HG02763 (cell line): Measurements from ENCODE around the gene OPRL1.

Experiments
- ATAC-seq: cut with Tn5 transposase; IDR thresholded peaks from one replicate; pipeline ENCODE4 v1.9.1; 2021; ENCODE audit warnings: mild to moderate bottlenecking, moderate library complexity; ENCODE audit not compliant: unreplicated experiment

OPRL1 gene

GRCh38 chr20:64042054-64042781 is 37.7 kb upstream of the OPRL1 start:
- ATAC-seq, result no peak

GRCh38 chr20:64043768-64044167 is 36.1 kb upstream of the OPRL1 start:
- ATAC-seq, result no peak

GRCh38 chr20:64044484-64045247 is 35.2 kb upstream of the OPRL1 start:
- no peak for ATAC-seq

DNA sequence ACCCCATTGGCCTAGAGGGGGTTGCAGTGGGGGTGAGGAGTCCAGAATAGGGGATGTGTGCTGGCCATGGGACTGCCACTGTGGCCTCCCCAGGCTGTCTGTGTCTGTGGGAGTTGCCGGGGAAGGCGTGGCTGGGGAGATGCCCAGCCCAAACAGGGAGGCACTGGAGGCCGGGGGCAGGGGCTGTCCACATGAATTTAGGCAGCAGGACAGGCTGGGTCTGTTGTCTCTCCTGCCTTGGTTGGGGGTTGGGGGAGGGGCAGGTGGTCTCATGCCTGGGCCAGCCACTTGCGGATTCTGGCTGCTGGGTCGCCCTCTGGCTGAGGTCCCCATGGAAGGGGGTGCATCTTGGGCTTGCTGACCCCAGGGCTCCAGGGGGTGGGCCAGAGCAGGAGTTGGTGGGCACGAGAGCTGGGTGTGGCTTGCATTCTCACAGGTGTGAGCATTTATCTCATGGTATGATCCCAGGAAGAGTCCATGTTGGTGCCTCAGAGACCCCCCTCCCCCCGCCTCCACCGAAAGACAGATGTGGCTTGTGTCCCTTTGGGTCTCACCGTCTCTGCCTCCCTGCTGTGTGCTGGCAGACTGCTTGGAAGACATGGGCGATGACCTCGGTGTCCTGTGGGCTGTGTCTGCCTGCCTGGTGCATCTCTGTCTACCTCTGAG is 34.4 kb upstream of the OPRL1 start:
- no peak for ATAC-seq

DNA sequence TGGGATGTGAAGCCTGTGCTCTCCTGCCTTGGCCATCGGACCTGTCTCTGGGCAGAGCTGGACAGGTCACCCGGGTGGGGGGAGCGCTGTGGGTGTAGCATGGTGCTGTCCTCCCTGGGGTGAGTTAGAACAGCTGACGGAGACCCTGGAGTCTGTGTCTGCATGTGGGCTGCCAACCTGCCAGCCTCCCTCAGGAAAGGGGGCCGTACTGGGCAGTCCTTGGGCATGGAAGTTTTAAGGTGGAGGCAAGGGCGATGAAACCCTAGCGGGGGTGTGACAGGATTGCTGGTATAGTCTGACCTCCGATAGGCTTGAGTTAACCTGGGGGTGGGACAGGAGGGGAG is 32.9 kb upstream of the OPRL1 start:
- no peak for ATAC-seq

DNA sequence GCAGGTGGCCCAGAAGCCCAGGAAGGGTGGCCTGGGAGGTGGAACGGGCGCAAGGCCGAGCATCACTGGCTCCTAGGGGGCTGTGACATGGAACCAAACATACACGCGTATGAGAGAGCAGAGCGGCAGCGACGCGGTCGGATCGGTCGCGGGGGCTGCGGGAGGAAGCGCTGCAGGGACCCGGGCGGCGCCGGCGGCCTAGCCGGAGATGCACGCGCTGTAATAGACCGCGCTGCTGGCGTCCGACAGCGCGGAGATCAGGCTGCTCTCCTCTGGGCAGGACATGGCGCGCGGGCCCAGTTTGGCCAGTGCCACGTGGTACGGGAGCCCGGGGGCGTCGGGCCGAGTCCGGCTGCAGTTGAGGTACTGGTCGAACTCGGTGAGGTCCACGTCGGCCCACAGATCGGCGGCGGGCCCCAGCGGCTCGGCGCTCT is 31.9 kb upstream of the OPRL1 start:
- no peak for ATAC-seq

DNA sequence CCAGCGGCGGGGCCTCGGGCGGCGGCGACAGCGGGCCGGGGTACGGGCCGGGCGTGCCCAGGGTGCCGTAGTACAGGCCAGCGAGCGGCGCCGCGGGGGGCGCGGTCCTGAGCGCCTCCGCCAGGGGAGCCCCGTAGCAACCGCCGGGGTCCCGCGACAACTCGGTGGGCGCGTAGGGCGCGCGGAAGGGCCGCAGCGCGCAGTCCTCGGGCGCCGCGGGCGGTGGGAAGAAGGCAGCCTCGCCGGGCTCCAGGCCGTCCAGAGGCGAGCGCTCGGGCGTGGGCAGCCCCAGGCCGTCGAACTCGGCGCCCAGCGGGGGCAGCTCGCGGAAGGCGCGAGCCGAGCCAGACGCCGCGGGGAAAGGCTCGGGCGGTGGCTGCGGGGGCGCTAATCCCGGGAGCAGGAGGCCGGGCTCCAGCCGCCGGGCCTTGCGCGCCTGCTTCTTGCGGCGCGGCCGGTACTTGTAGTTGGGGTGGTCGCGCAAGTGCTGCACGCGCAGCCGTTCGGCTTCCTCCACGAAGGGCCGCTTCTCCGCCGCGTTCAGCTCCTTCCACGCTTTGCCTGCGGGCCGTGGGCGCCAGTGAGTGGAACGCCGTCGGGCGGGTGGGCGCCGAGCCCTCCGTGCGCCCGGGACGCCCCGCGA is 31.4 kb upstream of the OPRL1 start:
- ATAC-seq, result no peak

DNA sequence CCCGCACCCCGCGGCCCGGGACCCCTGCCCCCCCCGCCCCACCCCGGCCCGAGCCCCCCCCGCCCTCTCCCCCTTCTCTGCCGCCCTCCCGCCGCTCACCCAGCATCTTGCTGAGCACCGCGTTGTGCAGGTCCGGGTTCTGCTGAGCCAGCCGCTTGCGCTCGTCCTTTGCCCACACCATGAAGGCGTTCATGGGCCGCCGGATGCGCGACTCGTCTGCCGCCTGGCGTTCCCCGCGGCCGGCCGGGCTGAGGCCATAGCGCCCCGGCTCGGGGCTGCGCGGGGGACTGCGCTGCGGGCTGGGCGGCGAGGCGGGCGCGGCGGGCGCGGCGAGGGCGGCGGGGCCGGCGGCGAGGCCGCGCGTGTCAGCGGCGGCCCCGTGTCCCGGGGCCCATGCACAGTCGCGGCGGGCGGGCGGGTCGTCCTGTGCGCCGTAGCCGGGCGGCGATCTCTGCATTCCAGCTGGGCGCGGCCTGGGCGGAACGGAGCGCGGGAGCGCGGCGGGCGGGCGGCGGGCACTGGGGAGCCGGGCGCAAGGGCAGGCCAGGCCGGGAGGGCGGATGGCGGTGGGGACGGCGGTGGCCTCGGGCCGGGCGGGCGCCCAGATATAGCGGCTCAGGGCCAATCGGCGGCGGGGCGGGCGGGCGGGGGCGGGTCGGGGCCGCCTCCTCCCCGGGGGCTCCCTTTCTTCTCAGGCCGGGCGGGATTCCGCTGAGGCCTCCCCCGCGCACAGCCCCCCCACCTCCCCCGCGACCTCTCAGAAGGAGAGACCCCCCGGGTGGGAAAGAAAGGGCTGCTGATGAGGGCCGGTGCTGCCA is 30.6 kb upstream of the OPRL1 start, which contains the start of gene SOX18:
TSS of gene SOX18 (minus strand) at position 580 of the 818 bp plus-strand sequence. CDS start at position 457, 123 bp downstream.
- no peak for ATAC-seq

DNA sequence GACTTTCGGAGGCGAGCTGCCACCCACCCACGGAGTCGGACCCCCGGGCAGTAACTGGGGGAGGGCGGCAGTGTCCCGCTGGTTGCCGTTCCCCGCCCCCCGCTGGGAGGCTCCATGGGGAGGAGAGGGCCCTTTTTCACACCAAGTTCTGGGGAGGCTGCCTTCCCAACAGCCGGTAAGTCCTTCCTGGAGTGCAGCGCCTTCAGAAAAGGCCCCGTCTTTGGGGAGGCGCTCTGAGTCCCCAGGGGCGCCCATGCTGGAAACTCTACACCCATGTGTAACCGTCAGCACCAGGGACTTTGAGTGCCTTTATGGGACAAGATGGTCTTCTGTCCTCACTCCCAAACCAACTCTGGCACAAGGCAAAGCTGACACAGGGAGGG is 30.0 kb upstream of the OPRL1 start:
- ATAC-seq, result no peak

- no peak for ATAC-seq
Observed at GRCh38 chr20:64050261-64051032, 29.4 kb upstream of the OPRL1 start.

GRCh38 chr20:64051033-64051452 is 28.8 kb upstream of the OPRL1 start:
- no peak for ATAC-seq

GRCh38 chr20:64051561-64052325 is 28.1 kb upstream of the OPRL1 start:
- ATAC-seq, result no peak

- no peak for ATAC-seq
Observed at GRCh38 chr20:64052326-64052722, 27.6 kb upstream of the OPRL1 start.

DNA sequence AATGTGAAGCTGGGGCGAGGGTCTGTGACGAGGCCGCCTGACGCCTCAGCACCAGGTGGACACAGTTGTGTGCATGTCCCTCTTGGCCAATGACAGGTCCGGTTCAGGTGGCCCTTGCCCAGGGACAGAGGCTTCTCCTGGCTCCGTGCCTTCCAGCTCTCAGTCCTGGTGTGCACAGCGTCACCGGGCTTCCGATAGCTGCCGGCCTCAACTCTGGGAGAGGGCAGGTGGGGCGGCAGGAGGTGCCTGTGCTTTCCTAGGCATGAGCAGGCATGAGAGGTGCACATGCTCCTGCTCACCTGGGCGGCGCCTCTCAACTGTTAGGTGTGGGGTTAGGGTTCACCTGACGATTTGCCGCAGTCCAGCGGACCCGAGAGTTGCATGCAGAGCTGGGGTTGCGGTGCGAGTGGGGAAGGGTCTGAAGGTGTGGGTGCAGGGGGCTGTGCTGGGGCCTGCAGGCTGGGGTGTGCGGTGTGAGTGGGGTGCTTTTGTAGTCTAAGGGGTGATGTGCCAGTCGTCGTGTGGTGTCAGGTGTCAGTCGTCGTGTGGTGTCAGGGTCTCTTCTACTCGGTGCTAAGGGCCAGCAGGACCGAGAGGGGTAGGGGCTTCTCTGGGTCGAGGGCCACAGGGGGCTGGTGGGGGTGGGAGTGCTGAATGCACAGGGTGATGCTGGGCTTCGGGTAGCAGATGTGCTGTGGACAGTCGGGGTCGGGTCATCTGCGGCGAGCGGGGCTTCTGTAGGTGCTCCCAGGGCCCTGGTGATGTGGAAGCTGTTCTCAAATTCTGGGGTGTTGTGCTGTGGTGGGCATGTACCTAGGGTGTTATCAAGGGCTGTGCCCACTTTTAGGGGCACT is 26.7 kb upstream of the OPRL1 start:
- ATAC-seq, result no peak

DNA sequence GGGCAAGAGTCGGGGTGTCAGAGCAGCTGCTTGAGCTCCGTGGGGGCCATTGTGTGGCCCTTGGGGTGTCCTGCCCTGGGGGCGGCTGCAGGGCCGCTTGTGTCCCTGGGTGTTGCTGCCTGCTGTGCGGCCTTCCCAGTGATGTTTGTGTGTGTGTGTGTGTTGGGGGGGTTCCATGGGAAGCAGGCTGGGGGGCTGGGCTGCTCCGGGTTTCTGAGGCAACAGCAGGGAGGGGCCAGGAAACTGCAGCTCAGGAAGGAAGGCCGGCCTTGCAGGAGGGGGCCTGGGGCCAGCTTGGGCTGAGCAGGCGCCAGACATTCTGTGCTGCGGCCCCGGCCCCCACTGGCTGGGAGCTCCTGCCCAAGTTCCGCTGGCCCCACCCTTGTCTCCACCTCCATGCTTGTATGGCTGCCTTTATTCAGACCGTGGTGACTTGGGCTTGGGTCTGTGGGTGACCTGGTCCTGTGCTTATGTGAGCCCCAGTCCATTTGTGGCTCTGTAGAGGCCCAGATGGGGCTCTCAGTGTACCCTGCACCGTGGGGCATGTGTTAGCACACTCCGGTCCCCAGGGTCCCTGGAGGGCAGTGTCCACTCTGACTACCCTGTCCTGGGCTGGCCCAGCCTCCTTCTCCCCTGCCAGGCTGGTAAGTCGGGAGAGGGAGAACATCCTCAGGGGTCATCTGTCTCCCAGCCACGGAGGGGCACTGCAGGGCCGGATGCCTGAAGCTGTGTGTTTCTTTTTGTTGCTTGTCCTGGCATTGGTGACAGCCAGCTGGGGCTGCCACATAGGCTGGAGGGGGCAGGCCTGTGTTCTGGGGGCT is 25.8 kb upstream of the OPRL1 start:
- ATAC-seq, result no peak

DNA sequence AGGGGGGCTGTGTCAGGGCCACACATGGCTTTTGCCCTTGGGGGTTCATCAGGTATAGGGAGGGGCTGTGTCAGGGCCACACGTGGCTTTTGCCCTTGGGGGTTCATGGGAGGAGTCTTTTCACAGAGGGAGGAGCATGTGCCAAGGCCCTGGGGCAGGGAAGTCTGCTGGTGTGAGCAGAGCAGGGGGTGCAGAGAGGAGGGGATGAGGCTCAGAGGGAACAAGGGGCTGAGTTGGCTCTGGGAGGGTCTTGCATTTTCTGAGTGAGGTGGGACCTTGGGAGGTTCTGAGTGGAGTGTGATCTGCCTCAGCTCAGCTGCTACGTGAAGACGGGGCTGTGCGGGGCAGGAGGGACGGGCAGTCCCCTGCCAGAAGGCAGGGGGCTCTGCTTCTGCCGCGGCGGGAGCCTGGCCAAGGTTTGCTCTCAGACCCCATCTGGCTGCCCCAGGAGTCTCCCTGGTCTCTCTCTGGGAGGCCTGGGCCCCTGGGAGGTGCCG is 24.4 kb upstream of the OPRL1 start:
- ATAC-seq, result no peak
